Measurements from ENCODE around the gene BTBD1.

GRCh38 chr15:82978438-82978837 is 88.6 kb downstream of the BTBD1 start:
- TF ChIP-seq, protein P1, sequence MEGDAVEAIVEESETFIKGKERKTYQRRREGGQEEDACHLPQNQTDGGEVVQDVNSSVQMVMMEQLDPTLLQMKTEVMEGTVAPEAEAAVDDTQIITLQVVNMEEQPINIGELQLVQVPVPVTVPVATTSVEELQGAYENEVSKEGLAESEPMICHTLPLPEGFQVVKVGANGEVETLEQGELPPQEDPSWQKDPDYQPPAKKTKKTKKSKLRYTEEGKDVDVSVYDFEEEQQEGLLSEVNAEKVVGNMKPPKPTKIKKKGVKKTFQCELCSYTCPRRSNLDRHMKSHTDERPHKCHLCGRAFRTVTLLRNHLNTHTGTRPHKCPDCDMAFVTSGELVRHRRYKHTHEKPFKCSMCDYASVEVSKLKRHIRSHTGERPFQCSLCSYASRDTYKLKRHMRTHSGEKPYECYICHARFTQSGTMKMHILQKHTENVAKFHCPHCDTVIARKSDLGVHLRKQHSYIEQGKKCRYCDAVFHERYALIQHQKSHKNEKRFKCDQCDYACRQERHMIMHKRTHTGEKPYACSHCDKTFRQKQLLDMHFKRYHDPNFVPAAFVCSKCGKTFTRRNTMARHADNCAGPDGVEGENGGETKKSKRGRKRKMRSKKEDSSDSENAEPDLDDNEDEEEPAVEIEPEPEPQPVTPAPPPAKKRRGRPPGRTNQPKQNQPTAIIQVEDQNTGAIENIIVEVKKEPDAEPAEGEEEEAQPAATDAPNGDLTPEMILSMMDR (IDR thresholded peaks at IDR 0.05), result no peak
- TF ChIP-seq POLR2A (IDR thresholded peaks at IDR 0.05), result no peak
- no peak for TF ChIP-seq POLR2AphosphoS5 (IDR thresholded peaks at IDR 0.05)
- TF ChIP-seq EP300 (IDR thresholded peaks at IDR 0.05), result no peak

Data from upper lobe of left lung (tissue), 4 donors.